OCI-LY7 (cell line): ENCODE data around the gene NFE2L3.

Experiments
- CTCF ChIP-seq: fragments of 200-600 bp; sonication (generic); conservative IDR thresholded peaks from 2 replicates; pipeline ENCODE4 v1.5.1; 2014; ENCODE audit warnings: mild to moderate bottlenecking, antibody characterized with exemption, low read length, moderate library complexity, mixed read lengths
- EZH2phosphoT487 ChIP-seq: fragments of 200-600 bp; sonication (generic); IDR thresholded peaks from 2 replicates; pipeline ENCODE4 v1.6.1; 2018; ENCODE audit warnings: low read depth, borderline replicate concordance, mild to moderate bottlenecking, mixed run types, antibody characterized with exemption, low read length, moderate library complexity, mixed read lengths

- TF ChIP-seq CTCF (no peak), EZH2phosphoT487 (no peak)
Observed at GRCh38 chr7:26144184-26145080, 7.6 kb upstream of the NFE2L3 start.
